Sigmoid colon (tissue), 7 donors: Measurements from ENCODE around the gene DEFB121. TPM values are rescaled to one million over a fixed set of nuclear protein-coding genes. Genes with fewer than 3 reads are reported as not detected.

ENCODE experiments used
- DNase-seq: peaks from one replicate; pipeline ENCODE4 v3.0.0-alpha.2; 2019
- H3K27ac ChIP-seq, 4 donors: fragments of 200-600 bp; sonication (generic); one replicate each; pipeline ENCODE4 v1.5.1; 2016 to 2019; ENCODE audit warnings: mild to moderate bottlenecking in 1 of 4
- H3K27me3 ChIP-seq, 3 donors: fragments of 200-600 bp; sonication (generic); one replicate each; pipeline ENCODE4 v1.5.1; 2019; ENCODE audit warnings: mild to moderate bottlenecking in 1 of 3
- H3K36me3 ChIP-seq, 4 donors: fragments of 200-600 bp; sonication (generic); one replicate each; pipeline ENCODE4 v1.5.1; 2016 to 2019
- H3K4me1 ChIP-seq, 4 donors: fragments of 200-600 bp; sonication (generic); one replicate each; pipeline ENCODE4 v1.5.1; 2017 to 2019
- H3K4me3 ChIP-seq, 4 donors: fragments of 200-600 bp; sonication (generic); one replicate each; pipeline ENCODE4 v1.5.1; 2017 to 2019; ENCODE audit warnings: mild to moderate bottlenecking in 2 of 4, moderate library complexity in 1 of 4
- H3K9me3 ChIP-seq, 4 donors: fragments of 200-600 bp in 3 of 4; sonication (generic) in 3 of 4; one replicate each; pipeline versions ENCODE4 v1.5.1 to v1.6.1; 2013 to 2019
- CTCF ChIP-seq, 4 experiments: fragments of 450-650 bp in 3 of 4; fragments of 200-600 bp in 1 of 4; IDR thresholded peaks; one replicate each; pipeline ENCODE4 v1.5.1; 2016 to 2019; ENCODE audit warnings: antibody characterized with exemption in 4 of 4, mild to moderate bottlenecking in 3 of 4, moderate library complexity in 2 of 4
- EP300 ChIP-seq, 4 donors: sonication (generic); formaldehyde crosslinking; IDR thresholded peaks; one replicate each; pipeline ENCODE4 v1.6.1; 2017; ENCODE audit warnings: antibody characterized with exemption in 4 of 4
- POLR2A ChIP-seq, 2 donors: fragments of 450-650 bp; IDR thresholded peaks; one replicate each; pipeline ENCODE4 v1.6.1; 2016; ENCODE audit warnings: antibody characterized with exemption in 2 of 2, mild to moderate bottlenecking in 2 of 2, moderate library complexity in 2 of 2
- POLR2AphosphoS5 ChIP-seq, 4 donors: sonication (generic); formaldehyde crosslinking; IDR thresholded peaks; one replicate each; pipeline ENCODE4 v1.6.1; 2017; ENCODE audit warnings: antibody characterized with exemption in 4 of 4
- WGBS, 2 donors: extraction: QIAGEN DNeasy Blood & Tissue Kit; methylation state at CpG; one replicate each; pipeline ENCODE4 v1.1.7; 2013; 5-methylcytosine and 5-hydroxymethylcytosine counted together
- intact Hi-C: fragments of 100-400 bp; cut with DNase I; formaldehyde crosslinking; loops from one replicate; pipeline ENCODE4 v1.15.1; 2023
- polyA plus RNA-seq, 3 donors: library from polyadenylated mRNA; stranded (reverse); fragments of 200-250 nt; gene quantifications; one replicate each; pipeline ENCODE4 v1.2.3, GENCODE V29; 2013
- total RNA-seq, 4 donors: library from RNA; depleted of rRNA; stranded (reverse); fragments of >200 nt; gene quantifications; one replicate each; pipeline ENCODE4 v1.1.0, GENCODE V29; 2016
- donor health status: healthy with polysubstance abuse.
- donor health status: Bipolar disorder and iron deficiency.
- donor health status: healthy.

The DEFB121 gene
- total and polyA plus RNA-seq, 7 donors, result not detected

- Histone ChIP-seq H3K4me1 (no peaks in the 10 kb centered on the region), H3K27me3 (no peaks in the 10 kb centered on the region), H3K36me3 (no peaks in the 10 kb centered on the region), H3K27ac (no peak overlapping the region), H3K9me3 (no peaks in the 10 kb centered on the region), H3K4me3 (no peak overlapping the region)
- intact Hi-C loops, result no loop called here
- TF ChIP-seq POLR2A (IDR thresholded peaks at IDR 0.05) (no peak), CTCF (IDR thresholded peaks at IDR 0.05) (no peak), EP300 (IDR thresholded peaks at IDR 0.05) (no peak), POLR2AphosphoS5 (IDR thresholded peaks at IDR 0.05) (no peak)
- no peak for DNase-seq
These were observed 19.8 kb upstream of the DEFB121 start for GRCh38 chr20:31425797-31426196.

- TF ChIP-seq EP300 (IDR thresholded peaks at IDR 0.05) (no peak), POLR2A (IDR thresholded peaks at IDR 0.05) (no peak), POLR2AphosphoS5 (IDR thresholded peaks at IDR 0.05) (no peak), CTCF (IDR thresholded peaks at IDR 0.05) (no peak)
- intact Hi-C loops, result no loop called here
- no peaks in the 10 kb centered on the region for H3K27me3 ChIP-seq
- H3K36me3 ChIP-seq, result no peaks in the 10 kb centered on the region
- 87 to 91% methylated on average over 7 of the region's 7 CpGs for WGBS, 2 donors
- H3K4me1 ChIP-seq, result no peaks in the 10 kb centered on the region
- no peak for DNase-seq
- H3K27ac ChIP-seq, result no peak overlapping the region
- H3K9me3 ChIP-seq, result no peaks in the 10 kb centered on the region
- H3K4me3 ChIP-seq, result no peak overlapping the region
These were observed 12.3 kb upstream of the DEFB121 start for GRCh38 chr20:31418307-31418706.

- Histone ChIP-seq H3K27me3 (no peaks in the 10 kb centered on the region), H3K4me1 (no peaks in the 10 kb centered on the region), H3K36me3 (no peaks in the 10 kb centered on the region), H3K27ac (no peak overlapping the region), H3K4me3 (no peak overlapping the region), H3K9me3 (no peaks in the 10 kb centered on the region)
- no peak for DNase-seq
- no peak for TF ChIP-seq POLR2A (IDR thresholded peaks at IDR 0.05)
- TF ChIP-seq POLR2AphosphoS5 (IDR thresholded peaks at IDR 0.05), result no peak
- no peak for TF ChIP-seq CTCF (IDR thresholded peaks at IDR 0.05)
- TF ChIP-seq EP300 (IDR thresholded peaks at IDR 0.05), result no peak
- intact Hi-C loops, result no loop called here
- 84 to 91% methylated on average over 2 of the region's 2 CpGs for WGBS, 2 donors
These were observed 9.6 kb upstream of the DEFB121 start for GRCh38 chr20:31415653-31416052.

GRCh38 chr20:31414381-31414780, 8.4 kb upstream of the DEFB121 start:
- TF ChIP-seq EP300 (IDR thresholded peaks at IDR 0.05) (no peak), CTCF (IDR thresholded peaks at IDR 0.05) (no peak), POLR2A (IDR thresholded peaks at IDR 0.05) (no peak), POLR2AphosphoS5 (IDR thresholded peaks at IDR 0.05) (no peak)
- no peak for DNase-seq
- intact Hi-C loops, result no loop called here
- H3K27ac ChIP-seq, result no peak overlapping the region
- H3K4me3 ChIP-seq, result no peak overlapping the region
- WGBS, 2 donors, result 79 to 82% methylated on average over 6 of the region's 6 CpGs
- no peaks in the 10 kb centered on the region for H3K36me3 ChIP-seq
- no peaks in the 10 kb centered on the region for H3K4me1 ChIP-seq
- no peaks in the 10 kb centered on the region for H3K27me3 ChIP-seq
- peaks cover 0 to 3% (median 0%) of the 10 kb centered on the region in 4 donors for H3K9me3 ChIP-seq

- DNase-seq, result no peak
- Histone ChIP-seq H3K9me3 (peaks cover 0 to 3% (median 0%) of the 10 kb centered on the region in 4 donors), H3K4me1 (no peaks in the 10 kb centered on the region), H3K36me3 (no peaks in the 10 kb centered on the region), H3K27ac (no peak overlapping the region), H3K4me3 (no peak overlapping the region), H3K27me3 (no peaks in the 10 kb centered on the region)
- intact Hi-C loops, result no loop called here
- 48 to 50% methylated on average over 1 of the region's 1 CpG for WGBS, 2 donors
- TF ChIP-seq CTCF (IDR thresholded peaks at IDR 0.05), result no peak
- no peak for TF ChIP-seq POLR2A (IDR thresholded peaks at IDR 0.05)
- no peak for TF ChIP-seq EP300 (IDR thresholded peaks at IDR 0.05)
- TF ChIP-seq POLR2AphosphoS5 (IDR thresholded peaks at IDR 0.05), result no peak
These were observed 4.0 kb upstream of the DEFB121 start for GRCh38 chr20:31410011-31410410.
